ENCODE measurements around the gene CFAP299. TPM values are rescaled to one million over a fixed set of nuclear protein-coding genes. Genes with fewer than 3 reads are reported as not detected.

The CFAP299 gene
- total and polyA plus RNA-seq, 2 donors (not counting 1 experiment from before 2014, with no cell fraction given) = not detected

DNA sequence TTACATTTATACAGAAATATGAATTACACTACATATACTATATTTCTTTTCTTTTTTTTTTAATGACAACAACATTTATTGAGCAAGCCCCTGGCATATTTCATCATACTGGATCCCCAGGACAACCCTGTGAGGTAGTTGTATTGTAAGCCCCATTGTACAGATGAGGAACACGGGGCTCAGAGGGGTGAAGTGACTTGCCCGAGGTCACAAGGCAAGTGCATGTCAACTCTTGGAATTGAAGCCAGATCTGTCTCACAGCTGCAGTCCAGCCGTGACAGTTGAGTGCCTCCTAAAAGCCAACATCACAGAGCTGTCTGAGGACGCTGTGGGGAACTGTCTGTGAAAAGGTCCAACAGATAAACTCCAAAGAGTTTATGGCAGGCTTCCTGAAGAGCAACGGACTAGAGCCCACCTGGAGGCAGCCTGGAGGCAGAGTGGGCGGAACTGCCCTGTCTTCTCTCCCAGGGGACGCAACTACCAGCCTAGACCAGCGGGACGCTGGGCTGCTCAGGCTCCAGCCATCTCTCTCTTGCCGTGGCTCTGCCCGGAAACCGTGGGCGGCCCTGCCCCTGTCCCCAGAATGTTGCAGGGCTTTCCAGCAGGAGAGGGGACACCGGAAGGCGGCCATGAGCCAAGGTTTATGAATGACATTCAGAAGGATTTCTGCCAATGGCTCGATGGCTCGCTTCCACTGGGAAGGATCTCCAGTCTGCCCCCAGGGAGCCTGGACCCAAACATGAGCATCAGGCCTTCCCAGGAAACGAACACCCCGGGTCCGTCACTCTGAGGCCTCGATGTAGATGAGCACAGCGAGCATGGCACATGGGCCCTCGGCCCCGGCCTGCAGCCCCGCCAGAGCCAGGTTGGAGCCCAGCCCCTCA, 50.1 kb downstream of the CFAP299 start:
- Histone ChIP-seq H3K79me2 (ENCODE audit: control insufficient read depth, insufficient read depth, low read length) (no peaks in the 10 kb centered on the region), H3K4me3 (ENCODE audit: control extremely low read depth in 1 of 5, extremely low read depth in 1 of 5, insufficient read depth in 1 of 5, low read depth in 2 of 5, low read length in 4 of 5) (no peak overlapping the region), H3K36me3 (replicated peaks in 1 of 2; ENCODE audit: control extremely low read depth in 1 of 2, control insufficient read depth in 1 of 2, extremely low read depth in 1 of 2, insufficient read depth in 2 of 2, low read length in 1 of 2) (no peaks in the 10 kb centered on the region), H3K9me3 (ENCODE audit: control extremely low read depth in 1 of 3, control insufficient read depth in 2 of 3, insufficient read depth in 1 of 3, low read length in 2 of 3) (peaks cover 0 to 20% (median 3%) of the 10 kb centered on the region in 3 donors), H3K4me1 (ENCODE audit: control insufficient read depth in 2 of 2, insufficient read depth in 2 of 2, low read length in 2 of 2) (no peaks in the 10 kb centered on the region), H2AFZ (ENCODE audit: insufficient read depth, low read depth, low read length, poor library complexity, severe bottlenecking) (no peak overlapping the region), H3K27me3 (replicated peaks in 1 of 4; ENCODE audit: control extremely low read depth in 1 of 4, control insufficient read depth in 3 of 4, insufficient read depth in 4 of 4, low read length in 3 of 4) (no peaks in the 10 kb centered on the region), H4K20me1 (ENCODE audit: control insufficient read depth, insufficient read depth, low read length, poor library complexity, severe bottlenecking) (no peaks in the 10 kb centered on the region), H3K9ac (ENCODE audit: low read length) (no peak overlapping the region), H3K27ac (ENCODE audit: low read length in 2 of 2) (no peak overlapping the region), H3K4me2 (replicated peaks; ENCODE audit: low read depth, low read length, poor library complexity, severe bottlenecking) (no peak overlapping the region)
- peaks cover 3% of the 10 kb centered on the region for H3K4me1 Mint-ChIP-seq
- DNase-seq (no peak), ATAC-seq (ENCODE audit: low read depth) (no peak)
- ChIA-PET CTCF (no interaction called here), POLR2A (no interaction called here)
- H3K27ac Mint-ChIP-seq = no peak overlapping the region
- no peak for TF ChIP-seq EZH2 (IDR thresholded peaks at IDR 0.05; ENCODE audit: borderline replicate concordance, insufficient read depth, low read depth, low read length, poor library complexity, severe bottlenecking)
- TF ChIP-seq, protein P1, sequence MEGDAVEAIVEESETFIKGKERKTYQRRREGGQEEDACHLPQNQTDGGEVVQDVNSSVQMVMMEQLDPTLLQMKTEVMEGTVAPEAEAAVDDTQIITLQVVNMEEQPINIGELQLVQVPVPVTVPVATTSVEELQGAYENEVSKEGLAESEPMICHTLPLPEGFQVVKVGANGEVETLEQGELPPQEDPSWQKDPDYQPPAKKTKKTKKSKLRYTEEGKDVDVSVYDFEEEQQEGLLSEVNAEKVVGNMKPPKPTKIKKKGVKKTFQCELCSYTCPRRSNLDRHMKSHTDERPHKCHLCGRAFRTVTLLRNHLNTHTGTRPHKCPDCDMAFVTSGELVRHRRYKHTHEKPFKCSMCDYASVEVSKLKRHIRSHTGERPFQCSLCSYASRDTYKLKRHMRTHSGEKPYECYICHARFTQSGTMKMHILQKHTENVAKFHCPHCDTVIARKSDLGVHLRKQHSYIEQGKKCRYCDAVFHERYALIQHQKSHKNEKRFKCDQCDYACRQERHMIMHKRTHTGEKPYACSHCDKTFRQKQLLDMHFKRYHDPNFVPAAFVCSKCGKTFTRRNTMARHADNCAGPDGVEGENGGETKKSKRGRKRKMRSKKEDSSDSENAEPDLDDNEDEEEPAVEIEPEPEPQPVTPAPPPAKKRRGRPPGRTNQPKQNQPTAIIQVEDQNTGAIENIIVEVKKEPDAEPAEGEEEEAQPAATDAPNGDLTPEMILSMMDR (IDR thresholded peaks at IDR 0.05) = no peak
- intact Hi-C loops (cut with micrococcal nuclease) = no loop called here
- H3K9me3 Mint-ChIP-seq (ENCODE audit: insufficient read depth) = no peaks in the 10 kb centered on the region
- H3K27me3 Mint-ChIP-seq = no peaks in the 10 kb centered on the region
- 96% methylated on average over 25 of the region's 25 CpGs for WGBS (ENCODE audit: insufficient coverage)
- H3K4me3 Mint-ChIP-seq = no peak overlapping the region

- Mint-ChIP-seq H3K27ac (no peak overlapping the region), H3K4me1 (peaks cover 3% of the 10 kb centered on the region), H3K4me3 (no peak overlapping the region), H3K27me3 (no peaks in the 10 kb centered on the region), H3K9me3 (ENCODE audit: insufficient read depth) (no peaks in the 10 kb centered on the region)
- no peak for TF ChIP-seq EZH2 (IDR thresholded peaks at IDR 0.05; ENCODE audit: borderline replicate concordance, insufficient read depth, low read depth, low read length, poor library complexity, severe bottlenecking)
- H2AFZ ChIP-seq (ENCODE audit: insufficient read depth, low read depth, low read length, poor library complexity, severe bottlenecking) = no peak overlapping the region
- POLR2A ChIA-PET = no interaction called here
- no peak overlapping the region for H3K4me2 ChIP-seq (replicated peaks; ENCODE audit: low read depth, low read length, poor library complexity, severe bottlenecking)
- H3K27me3 ChIP-seq (replicated peaks in 1 of 4; ENCODE audit: control extremely low read depth in 1 of 4, control insufficient read depth in 3 of 4, insufficient read depth in 4 of 4, low read length in 3 of 4) = no peaks in the 10 kb centered on the region
- intact Hi-C loops (cut with micrococcal nuclease) = no loop called here
- no peaks in the 10 kb centered on the region for H3K4me1 ChIP-seq (ENCODE audit: control insufficient read depth in 2 of 2, insufficient read depth in 2 of 2, low read length in 2 of 2)
- CTCF ChIA-PET = no interaction called here
- 97% methylated on average over 32 of the region's 42 CpGs for WGBS (ENCODE audit: insufficient coverage)
- H3K4me3 ChIP-seq (ENCODE audit: control extremely low read depth in 1 of 5, extremely low read depth in 1 of 5, insufficient read depth in 1 of 5, low read depth in 2 of 5, low read length in 4 of 5) = no peak overlapping the region
- no peaks in the 10 kb centered on the region for H4K20me1 ChIP-seq (ENCODE audit: control insufficient read depth, insufficient read depth, low read length, poor library complexity, severe bottlenecking)
- H3K9ac ChIP-seq (ENCODE audit: low read length) = no peak overlapping the region
- H3K9me3 ChIP-seq (ENCODE audit: control extremely low read depth in 1 of 3, control insufficient read depth in 2 of 3, insufficient read depth in 1 of 3, low read length in 2 of 3) = peaks cover 0 to 20% (median 3%) of the 10 kb centered on the region in 3 donors
- no peaks in the 10 kb centered on the region for H3K36me3 ChIP-seq (replicated peaks in 1 of 2; ENCODE audit: control extremely low read depth in 1 of 2, control insufficient read depth in 1 of 2, extremely low read depth in 1 of 2, insufficient read depth in 2 of 2, low read length in 1 of 2)
- ATAC-seq (ENCODE audit: low read depth) (no peak), DNase-seq (no peak)
- H3K79me2 ChIP-seq (ENCODE audit: control insufficient read depth, insufficient read depth, low read length) = no peaks in the 10 kb centered on the region
- no peak overlapping the region for H3K27ac ChIP-seq (ENCODE audit: low read length in 2 of 2)
Measured at GRCh38 chr4:80386281-80386886, 50.9 kb downstream of the CFAP299 start.
